GM12865 (cell line): ENCODE data around the gene STX19.

Source experiments
- DNase-seq: peaks from one replicate; pipeline ENCODE4 v3.0.0; 2010; ENCODE audit warnings: low read depth
- H3K4me3 ChIP-seq: 2 replicates; pipeline ENCODE4 v1.5.1; 2011; ENCODE audit warnings: mild to moderate bottlenecking, low read depth, low read length, control low read depth
- CTCF ChIP-seq: IDR thresholded peaks from 2 replicates; pipeline ENCODE4 v1.5.1; 2011; ENCODE audit warnings: low read length, control low read depth, low read depth, inconsistent platforms; ENCODE audit not compliant: insufficient read depth; ENCODE audit errors: missing control alignments

The STX19 gene

GRCh38 chr3:94065819-94066480 is 37.6 kb upstream of the STX19 start:
- DNase-seq, result no peak
- H3K4me3 ChIP-seq, result no peak overlapping the region
- TF ChIP-seq CTCF, result no peak

GRCh38 chr3:94065122-94065521 is 36.7 kb upstream of the STX19 start:
- TF ChIP-seq CTCF, result no peak
- no peak overlapping the region for H3K4me3 ChIP-seq
- DNase-seq, result no peak

- no peak for DNase-seq
- H3K4me3 ChIP-seq, result peak overlapping the region; percentile 99
- TF ChIP-seq CTCF, result no peak
Measured at GRCh38 chr3:94064243-94064860, 36.0 kb upstream of the STX19 start.

GRCh38 chr3:94063496-94064119 is 35.2 kb upstream of the STX19 start:
- DNase-seq, result peak; percentile 22
- H3K4me3 ChIP-seq, result peak overlapping the region; percentile 99
- no peak for TF ChIP-seq CTCF

GRCh38 chr3:94062513-94063404 is 34.4 kb upstream of the STX19 start, which contains the start of the genes DHFR2 and NSUN3:
Gene DHFR2, minus strand, starts transcription at chr3:94062916. Its CDS starts 1,405 bp downstream, at chr3:94061511.
Gene NSUN3, plus strand, starts transcription at chr3:94063061. Its CDS starts 66 bp downstream, at chr3:94063127.
- no peak for TF ChIP-seq CTCF
- H3K4me3 ChIP-seq, result peak within 1 kb of the TSS; percentile 99
- peak; percentile 99 for DNase-seq

- no peak overlapping the region for H3K4me3 ChIP-seq
- no peak for TF ChIP-seq CTCF
- DNase-seq, result no peak
Measured at GRCh38 chr3:94061297-94061696, 32.9 kb upstream of the STX19 start.
